NCI-H2081 treated with DMSO at 0.1 percent for 48 hours (cell line): ENCODE results near the gene TCP11.
"Not testable (repeated sequence)": the region's sequence is repeated elsewhere in the genome, so short reads cannot be mapped to it uniquely, and the experiment has no call there.

ENCODE experiments used
- DNase-seq: peaks from one replicate; lab custom pipeline; 2025; lab: John Stamatoyannopoulos, UW

The TCP11 gene

GRCh38 chr6:35146453-35146852, 5.3 kb upstream of the TCP11 start:
- no peak for DNase-seq

GRCh38 chr6:35145757-35146156, 4.6 kb upstream of the TCP11 start:
- no peak for DNase-seq

- DNase-seq = no peak
Measured at GRCh38 chr6:35142588-35143569, 1.7 kb upstream of the TCP11 start.

GRCh38 chr6:35140639-35141006, 516 bp downstream of the TCP11 start:
- no peak for DNase-seq

GRCh38 chr6:35139924-35140638, 1.1 kb downstream of the TCP11 start:
- peak; percentile 43 for DNase-seq

- no peak for DNase-seq
Measured at GRCh38 chr6:35139470-35139869, 1.7 kb downstream of the TCP11 start.

- DNase-seq = not testable (repeated sequence)
Measured at GRCh38 chr6:35138191-35138590, 2.9 kb downstream of the TCP11 start.

GRCh38 chr6:35136185-35136584, 5.0 kb downstream of the TCP11 start:
- no peak for DNase-seq

GRCh38 chr6:35128496-35128895, 12.6 kb downstream of the TCP11 start:
- DNase-seq = no peak

- DNase-seq = no peak
Measured at GRCh38 chr6:35128042-35128441, 13.1 kb downstream of the TCP11 start.

- DNase-seq = no peak
Measured at GRCh38 chr6:35124356-35124755, 16.8 kb downstream of the TCP11 start.

GRCh38 chr6:35120746-35121145, 20.4 kb downstream of the TCP11 start:
- no peak for DNase-seq

GRCh38 chr6:35108309-35108885, 32.7 kb downstream of the TCP11 start:
- no peak for DNase-seq

GRCh38 chr6:35107761-35108160, 33.4 kb downstream of the TCP11 start:
- not testable (repeated sequence) for DNase-seq

GRCh38 chr6:35107208-35107607, 33.9 kb downstream of the TCP11 start:
- not testable (repeated sequence) for DNase-seq

- not testable (repeated sequence) for DNase-seq
Measured at GRCh38 chr6:35106061-35106460, 35.1 kb downstream of the TCP11 start.

GRCh38 chr6:35105078-35105477, 36.1 kb downstream of the TCP11 start:
- DNase-seq = no peak

GRCh38 chr6:35099116-35099515, 42.0 kb downstream of the TCP11 start:
- DNase-seq = no peak

- peak; percentile 74 for DNase-seq
Measured at GRCh38 chr6:35096129-35096862, 44.8 kb downstream of the TCP11 start.

GRCh38 chr6:35094183-35094582, 47.0 kb downstream of the TCP11 start:
- DNase-seq = no peak

- DNase-seq = no peak
Measured at GRCh38 chr6:35093783-35094182, 47.4 kb downstream of the TCP11 start.

- no peak for DNase-seq
Measured at GRCh38 chr6:35093118-35093445, 48.1 kb downstream of the TCP11 start.
